B cell (primary cell): ENCODE results near the gene TRDN. TPM values are rescaled to one million over a fixed set of nuclear protein-coding genes. Genes with fewer than 3 reads are reported as not detected.

Source experiments
- ATAC-seq: fragments of 200-7000 bp; cut with Tn5 transposase; one replicate; pipeline ENCODE4 v1.10.0; 2021; ENCODE audit warnings: low read depth, mild to moderate bottlenecking, moderate number of reproducible peaks, moderate library complexity
- CTCF ChIA-PET: fragments of 350-600 bp; sonication (Branson Sonifier 250); formaldehyde crosslinking; loops from one replicate; lab custom pipeline; 2021; ENCODE audit warnings: antibody characterized with exemption, inconsistent platforms; lab: Charles Lee
- POLR2A ChIA-PET: fragments of 350-600 bp; sonication (Branson Sonifier 250); formaldehyde crosslinking; loops from one replicate; lab custom pipeline; 2021; ENCODE audit warnings: antibody characterized with exemption; lab: Charles Lee
- DNase-seq: peaks from one replicate; pipeline ENCODE4 v3.0.0; 2013
- H2AFZ ChIP-seq: 2 replicates; pipeline ENCODE4 v1.6.1; 2012; ENCODE audit warnings: mild to moderate bottlenecking, low read depth, low read length; ENCODE audit not compliant: insufficient read depth, poor library complexity, severe bottlenecking
- H3K27ac ChIP-seq, 2 donors: 1 replicate in 1 of 2; 2 replicates in 1 of 2; pipeline ENCODE4 v1.5.1; 2012 to 2013; ENCODE audit warnings: low read length in 2 of 2, mild to moderate bottlenecking in 2 of 2, moderate library complexity in 1 of 2
- H3K27me3 ChIP-seq, 4 experiments: fragments of 200-600 bp in 1 of 4; sonication (generic) in 1 of 4; replicated peaks in 1 of 4; 1 replicate in 2 of 4; 2 replicates in 2 of 4; pipeline versions ENCODE4 v1.6.1 to v1.7.0; 2013 to 2016; ENCODE audit warnings: low read length in 3 of 4, mild to moderate bottlenecking in 2 of 4, mixed read lengths in 1 of 4, moderate library complexity in 1 of 4; ENCODE audit not compliant: insufficient read depth in 4 of 4, control insufficient read depth in 3 of 4; ENCODE audit errors: control extremely low read depth in 1 of 4
- H3K36me3 ChIP-seq, 2 experiments: replicated peaks in 1 of 2; 1 replicate in 1 of 2; 2 replicates in 1 of 2; pipeline versions ENCODE4 v1.6.1 to v1.7.1; 2013; ENCODE audit warnings: low read length in 1 of 2; ENCODE audit not compliant: insufficient read depth in 2 of 2, control insufficient read depth in 1 of 2; ENCODE audit errors: control extremely low read depth in 1 of 2, extremely low read depth in 1 of 2
- H3K4me1 ChIP-seq, 2 donors: fragments of 200-600 bp in 1 of 2; sonication (generic) in 1 of 2; 1 replicate in 1 of 2; 2 replicates in 1 of 2; pipeline versions ENCODE4 v1.5.1 to v1.6.1; 2013 to 2017; ENCODE audit warnings: low read length in 2 of 2; ENCODE audit not compliant: control insufficient read depth in 2 of 2, insufficient read depth in 2 of 2
- H3K4me2 ChIP-seq: replicated peaks from 2 replicates; pipeline ENCODE3; 2012; ENCODE audit warnings: mild to moderate bottlenecking, low read depth, low read length; ENCODE audit not compliant: poor library complexity, severe bottlenecking
- H3K4me3 ChIP-seq, 5 experiments: fragments of 200-600 bp in 1 of 5; sonication (generic) in 1 of 5; 1 replicate in 3 of 5; 2 replicates in 2 of 5; pipeline versions ENCODE4 v1.5.1 to v1.7.0; 2011 to 2016; ENCODE audit warnings: low read length in 4 of 5, mild to moderate bottlenecking in 4 of 5, low read depth in 2 of 5, control low read depth in 1 of 5, moderate library complexity in 1 of 5; ENCODE audit not compliant: insufficient read depth in 1 of 5; ENCODE audit errors: control extremely low read depth in 1 of 5, extremely low read depth in 1 of 5
- H3K79me2 ChIP-seq: fragments of 200-600 bp; sonication (generic); one replicate; pipeline ENCODE4 v1.6.0; 2016; ENCODE audit warnings: low read length; ENCODE audit not compliant: control insufficient read depth, insufficient read depth
- H3K9ac ChIP-seq: fragments of 200-600 bp; sonication (generic); 2 replicates; pipeline ENCODE4 v1.6.1; 2017; ENCODE audit warnings: mild to moderate bottlenecking, low read length, moderate library complexity
- H3K9me3 ChIP-seq, 3 donors: one replicate each; pipeline versions ENCODE4 v1.6.1 to v1.7.1; 2013; ENCODE audit warnings: low read length in 2 of 3; ENCODE audit not compliant: control insufficient read depth in 2 of 3, insufficient read depth in 1 of 3; ENCODE audit errors: control extremely low read depth in 1 of 3
- H4K20me1 ChIP-seq: 2 replicates; pipeline ENCODE4 v1.6.0; 2012; ENCODE audit warnings: mild to moderate bottlenecking, low read length; ENCODE audit not compliant: insufficient read depth, control insufficient read depth, poor library complexity, severe bottlenecking
- H3K27ac Mint-ChIP-seq: one replicate; pipeline ENCODE4 v1.8.0; 2021; ENCODE audit warnings: mixed read lengths
- H3K27me3 Mint-ChIP-seq: one replicate; pipeline ENCODE4 v1.8.0; 2021; ENCODE audit warnings: mixed read lengths
- H3K4me1 Mint-ChIP-seq: one replicate; pipeline ENCODE4 v1.8.0; 2021; ENCODE audit warnings: mixed read lengths
- H3K4me3 Mint-ChIP-seq: one replicate; pipeline ENCODE4 v1.8.0; 2021; ENCODE audit warnings: mixed read lengths
- H3K9me3 Mint-ChIP-seq: one replicate; pipeline ENCODE4 v1.8.0; 2022; ENCODE audit warnings: mixed read lengths; ENCODE audit not compliant: insufficient read depth
- CTCF ChIP-seq: fragments of 200-600 bp; IDR thresholded peaks from one replicate; pipeline ENCODE4 v1.8.0; 2022; ENCODE audit warnings: antibody characterized with exemption, mild to moderate bottlenecking
- EZH2 ChIP-seq: IDR thresholded peaks from 2 replicates; pipeline ENCODE4 v1.6.1; 2012; ENCODE audit warnings: borderline replicate concordance, low read depth, mild to moderate bottlenecking, moderate library complexity, low read length; ENCODE audit not compliant: insufficient read depth, poor library complexity, severe bottlenecking
- WGBS: methylation state at CpG from one replicate; pipeline ENCODE4 v1.1.5; 2013; ENCODE audit warnings: missing lambda C conversion rate; ENCODE audit not compliant: insufficient coverage; 5-methylcytosine and 5-hydroxymethylcytosine counted together
- intact Hi-C: fragments of 100-400 bp; cut with micrococcal nuclease; formaldehyde crosslinking; loops from one replicate; pipeline ENCODE4 v1.10.0; 2022
- polyA plus RNA-seq: library from polyadenylated mRNA; depleted of rRNA; stranded (reverse); fragments of >200 nt; gene quantifications from 2 replicates; pipeline ENCODE4 v1.2.3, GENCODE V29; 2012
- total RNA-seq, 2 donors: library from RNA; stranded (reverse); fragments of 120-200 nt in 1 of 2; gene quantifications; 1 replicate in 1 of 2; 2 replicates in 1 of 2; pipeline versions ENCODE4 v1.2.3 to v1.2.4, GENCODE V29; 2013 to 2022

The TRDN gene
- total and polyA plus RNA-seq, 2 donors (not counting 1 experiment from before 2014, with no cell fraction given) = not detected

GRCh38 chr6:123616016-123616415, 20.7 kb downstream of the TRDN start:
- POLR2A ChIA-PET = no interaction called here
- H3K36me3 ChIP-seq = no peaks in the 10 kb centered on the region
- CTCF ChIA-PET = no interaction called here
- Mint-ChIP-seq H3K4me1 (no peaks in the 10 kb centered on the region), H3K27ac (no peak overlapping the region), H3K27me3 (no peaks in the 10 kb centered on the region), H3K4me3 (no peak overlapping the region), H3K9me3 (no peaks in the 10 kb centered on the region)
- no peaks in the 10 kb centered on the region for H3K4me1 ChIP-seq
- intact Hi-C loops = no loop called here
- H3K27me3 ChIP-seq = no peaks in the 10 kb centered on the region
- WGBS = 86% methylated on average over 3 of the region's 5 CpGs
- H3K27ac ChIP-seq = no peak overlapping the region
- no peak overlapping the region for H2AFZ ChIP-seq
- ATAC-seq (no peak), DNase-seq (no peak)
- H3K79me2 ChIP-seq = no peaks in the 10 kb centered on the region
- no peak for TF ChIP-seq CTCF
- TF ChIP-seq EZH2 = no peak
- H3K9ac ChIP-seq = no peak overlapping the region
- H4K20me1 ChIP-seq = no peaks in the 10 kb centered on the region
- H3K4me3 ChIP-seq = no peak overlapping the region
- no peaks in the 10 kb centered on the region for H3K9me3 ChIP-seq
- H3K4me2 ChIP-seq = no peak overlapping the region

- H3K4me3 ChIP-seq = no peak overlapping the region
- H3K4me2 ChIP-seq = no peak overlapping the region
- no peak overlapping the region for H3K9ac ChIP-seq
- H3K27me3 ChIP-seq = no peaks in the 10 kb centered on the region
- H3K36me3 ChIP-seq = no peaks in the 10 kb centered on the region
- no peak for DNase-seq
- no peak overlapping the region for H3K27ac ChIP-seq
- no peaks in the 10 kb centered on the region for H3K9me3 ChIP-seq
- intact Hi-C loops = no loop called here
- H4K20me1 ChIP-seq = no peaks in the 10 kb centered on the region
- Mint-ChIP-seq H3K27ac (no peak overlapping the region), H3K9me3 (no peaks in the 10 kb centered on the region), H3K4me1 (no peaks in the 10 kb centered on the region), H3K4me3 (no peak overlapping the region), H3K27me3 (no peaks in the 10 kb centered on the region)
- H3K79me2 ChIP-seq = no peaks in the 10 kb centered on the region
- H2AFZ ChIP-seq = no peak overlapping the region
- POLR2A ChIA-PET = no interaction called here
- H3K4me1 ChIP-seq = no peaks in the 10 kb centered on the region
- CTCF ChIA-PET = no interaction called here
- no peak for TF ChIP-seq CTCF
- TF ChIP-seq EZH2 = no peak
- ATAC-seq = no peak
These were observed 26.0 kb downstream of the TRDN start for GRCh38 chr6:123610779-123611178.
